Activated naive CD8-positive, alpha-beta T cell (primary cell): ENCODE data around the gene RPP14.
"Not testable (repeated sequence)": the region's sequence is repeated elsewhere in the genome, so short reads cannot be mapped to it uniquely, and the experiment has no call there.

Source experiments
- H3K27ac Mint-ChIP-seq: one replicate; pipeline ENCODE4 v1.8.0; 2021; ENCODE audit warnings: mixed read lengths
- H3K27me3 Mint-ChIP-seq: one replicate; pipeline ENCODE4 v1.8.0; 2021; ENCODE audit warnings: mixed read lengths
- H3K36me3 Mint-ChIP-seq: one replicate; pipeline ENCODE4 v1.8.0; 2021; ENCODE audit warnings: mixed read lengths
- H3K4me1 Mint-ChIP-seq: one replicate; pipeline ENCODE4 v1.8.0; 2021; ENCODE audit warnings: low read depth, mixed read lengths
- H3K4me3 Mint-ChIP-seq: one replicate; pipeline ENCODE4 v1.8.0; 2021; ENCODE audit warnings: mild to moderate bottlenecking, mixed read lengths
- H3K9me3 Mint-ChIP-seq: one replicate; pipeline ENCODE4 v1.8.0; 2021; ENCODE audit warnings: low read depth, mixed read lengths

RPP14 gene

GRCh38 chr3:58305882-58306711, at the start of gene RPP14, which contains the start of gene HTD2:
Gene RPP14, plus strand, starts transcription at chr3:58306245. Its CDS starts 4,085 bp downstream, at chr3:58310330.
Gene HTD2, plus strand, starts transcription at chr3:58306520. Its CDS starts 11,094 bp downstream, at chr3:58317614.
- Mint-ChIP-seq H3K4me1 (peaks cover 33% of the 10 kb centered on the region), H3K36me3 (peaks cover 4% of the 10 kb centered on the region), H3K27ac (peak within 1 kb of the TSS; percentile 99), H3K27me3 (peaks cover 8% of the 10 kb centered on the region), H3K4me3 (peak within 1 kb of the TSS; percentile 100), H3K9me3 (peaks cover 3% of the 10 kb centered on the region)

DNA sequence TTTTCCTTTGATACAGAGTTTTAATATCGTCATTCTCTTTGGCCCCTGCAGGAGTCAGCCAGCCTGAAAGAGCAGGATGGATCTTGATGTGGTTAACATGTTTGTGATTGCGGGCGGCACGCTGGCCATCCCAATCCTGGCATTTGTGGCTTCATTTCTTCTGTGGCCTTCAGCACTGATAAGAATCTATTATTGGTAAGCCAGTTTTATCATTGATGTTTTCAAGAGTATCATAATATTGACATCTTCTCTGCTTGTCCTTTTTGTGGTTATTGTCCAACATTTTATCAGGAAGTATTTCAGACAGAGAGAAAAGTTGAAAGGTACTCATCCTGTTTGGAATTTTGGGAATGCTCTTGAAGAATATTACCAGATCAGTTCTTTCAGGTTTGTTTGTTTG, 49.5 kb upstream of the RPP14 start:
- Mint-ChIP-seq H3K4me1 (peaks cover 2% of the 10 kb centered on the region), H3K27me3 (no peaks in the 10 kb centered on the region)

GRCh38 chr3:58258392-58259055, 47.5 kb upstream of the RPP14 start:
- no peak overlapping the region for H3K4me3 Mint-ChIP-seq
- H3K36me3 Mint-ChIP-seq = peaks cover 18% of the 10 kb centered on the region
- peaks cover 2% of the 10 kb centered on the region for H3K4me1 Mint-ChIP-seq
- H3K27ac Mint-ChIP-seq = no peak overlapping the region
- H3K9me3 Mint-ChIP-seq = no peaks in the 10 kb centered on the region
- no peaks in the 10 kb centered on the region for H3K27me3 Mint-ChIP-seq

More for the DNA sequence above, 49.5 kb upstream of the RPP14 start:
- Mint-ChIP-seq H3K4me3 (no peak overlapping the region), H3K9me3 (no peaks in the 10 kb centered on the region), H3K27ac (no peak overlapping the region), H3K36me3 (peaks cover 18% of the 10 kb centered on the region)

DNA sequence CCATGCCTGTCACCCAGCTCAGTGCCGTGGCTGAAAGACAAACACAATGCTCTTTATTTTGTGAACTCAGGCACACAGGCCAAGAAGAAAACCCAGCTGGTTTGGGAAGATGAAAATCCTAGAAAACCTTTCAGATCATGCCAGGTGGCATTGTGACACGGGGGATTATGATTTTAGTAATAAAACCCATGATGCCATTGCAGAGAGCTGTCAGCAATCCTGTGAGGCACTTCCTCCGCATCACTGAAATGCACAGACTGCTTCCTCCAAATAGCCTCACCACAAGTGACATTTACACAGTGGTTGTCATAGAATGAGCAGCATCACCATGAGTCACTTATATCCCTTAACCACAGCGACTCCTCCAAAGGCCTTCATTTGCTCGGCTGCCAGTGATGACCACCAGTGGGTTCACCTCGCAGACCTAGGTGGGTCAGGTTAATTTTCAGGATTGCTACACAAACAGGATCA, 45.7 kb upstream of the RPP14 start:
- peaks cover 2% of the 10 kb centered on the region for H3K4me1 Mint-ChIP-seq
- H3K27ac Mint-ChIP-seq = no peak overlapping the region
- peaks cover 18% of the 10 kb centered on the region for H3K36me3 Mint-ChIP-seq
- no peaks in the 10 kb centered on the region for H3K9me3 Mint-ChIP-seq
- H3K4me3 Mint-ChIP-seq = no peak overlapping the region
- no peaks in the 10 kb centered on the region for H3K27me3 Mint-ChIP-seq

GRCh38 chr3:58260733-58261132, 45.3 kb upstream of the RPP14 start:
- H3K4me3 Mint-ChIP-seq = no peak overlapping the region
- no peak overlapping the region for H3K27ac Mint-ChIP-seq
- H3K27me3 Mint-ChIP-seq = no peaks in the 10 kb centered on the region
- H3K9me3 Mint-ChIP-seq = no peaks in the 10 kb centered on the region
- H3K4me1 Mint-ChIP-seq = peaks cover 2% of the 10 kb centered on the region
- peaks cover 20% of the 10 kb centered on the region for H3K36me3 Mint-ChIP-seq

GRCh38 chr3:58261954-58262666, 43.9 kb upstream of the RPP14 start:
- H3K27me3 Mint-ChIP-seq = no peaks in the 10 kb centered on the region
- no peak overlapping the region for H3K4me3 Mint-ChIP-seq
- no peak overlapping the region for H3K27ac Mint-ChIP-seq
- peaks cover 15% of the 10 kb centered on the region for H3K36me3 Mint-ChIP-seq
- peaks cover 2% of the 10 kb centered on the region for H3K4me1 Mint-ChIP-seq
- no peaks in the 10 kb centered on the region for H3K9me3 Mint-ChIP-seq

GRCh38 chr3:58266577-58266976, 39.5 kb upstream of the RPP14 start:
- no peaks in the 10 kb centered on the region for H3K9me3 Mint-ChIP-seq
- peaks cover 14% of the 10 kb centered on the region for H3K36me3 Mint-ChIP-seq
- no peaks in the 10 kb centered on the region for H3K4me1 Mint-ChIP-seq
- no peaks in the 10 kb centered on the region for H3K27me3 Mint-ChIP-seq
- no peak overlapping the region for H3K4me3 Mint-ChIP-seq
- H3K27ac Mint-ChIP-seq = no peak overlapping the region

- not testable (repeated sequence) for H3K4me1 Mint-ChIP-seq, H3K27me3 Mint-ChIP-seq, H3K9me3 Mint-ChIP-seq, H3K4me3 Mint-ChIP-seq, H3K27ac Mint-ChIP-seq
- peaks cover 14% of the 10 kb centered on the region for H3K36me3 Mint-ChIP-seq
Measured at GRCh38 chr3:58267543-58267942, 38.5 kb upstream of the RPP14 start.

GRCh38 chr3:58269356-58269755, 36.7 kb upstream of the RPP14 start:
- H3K36me3 Mint-ChIP-seq = peaks cover 20% of the 10 kb centered on the region
- H3K4me3 Mint-ChIP-seq = no peak overlapping the region
- no peaks in the 10 kb centered on the region for H3K27me3 Mint-ChIP-seq
- H3K4me1 Mint-ChIP-seq = peaks cover 7% of the 10 kb centered on the region
- H3K27ac Mint-ChIP-seq = no peak overlapping the region
- H3K9me3 Mint-ChIP-seq = no peaks in the 10 kb centered on the region

- Mint-ChIP-seq H3K27me3 (no peaks in the 10 kb centered on the region), H3K4me3 (no peak overlapping the region), H3K9me3 (no peaks in the 10 kb centered on the region), H3K4me1 (peaks cover 7% of the 10 kb centered on the region), H3K27ac (no peak overlapping the region), H3K36me3 (peaks cover 25% of the 10 kb centered on the region)
Measured at GRCh38 chr3:58270485-58270884, 35.6 kb upstream of the RPP14 start.

DNA sequence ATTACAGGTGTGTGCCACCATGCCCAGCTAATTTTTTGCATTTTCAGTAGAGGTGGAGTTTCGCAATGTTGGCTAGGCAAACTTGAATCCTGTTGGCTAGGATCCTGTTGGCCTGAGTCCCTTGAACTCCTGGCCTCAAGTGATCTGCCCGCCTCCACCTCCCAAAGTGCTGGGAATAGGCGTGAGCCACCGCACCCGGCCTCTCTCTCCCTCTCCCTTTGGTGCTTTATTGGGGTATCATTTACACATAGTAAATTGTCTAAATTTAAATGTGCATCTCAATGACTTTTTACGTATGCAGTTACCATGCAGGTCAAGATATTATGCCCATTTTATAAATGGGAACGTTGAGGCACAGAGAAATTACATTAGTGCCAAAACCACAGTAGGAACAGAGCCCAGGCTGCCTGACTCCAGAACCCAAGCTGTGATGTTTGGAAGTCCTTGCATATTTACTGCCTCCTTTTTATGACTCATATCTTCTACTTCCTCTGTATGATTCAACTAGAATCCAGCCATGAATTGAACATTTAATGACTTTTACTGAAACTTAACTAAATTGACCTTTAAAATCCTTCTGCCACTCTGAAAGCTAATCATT, 34.0 kb upstream of the RPP14 start:
- no peaks in the 10 kb centered on the region for H3K9me3 Mint-ChIP-seq
- H3K4me1 Mint-ChIP-seq = peaks cover 7% of the 10 kb centered on the region
- H3K27ac Mint-ChIP-seq = peak overlapping the region; percentile 77
- no peak overlapping the region for H3K4me3 Mint-ChIP-seq
- no peaks in the 10 kb centered on the region for H3K27me3 Mint-ChIP-seq
- peaks cover 31% of the 10 kb centered on the region for H3K36me3 Mint-ChIP-seq

- H3K9me3 Mint-ChIP-seq = no peaks in the 10 kb centered on the region
- no peak overlapping the region for H3K4me3 Mint-ChIP-seq
Measured at GRCh38 chr3:58272891-58273290, 33.2 kb upstream of the RPP14 start.

GRCh38 chr3:58273362-58273761, 32.7 kb upstream of the RPP14 start:
- H3K4me3 Mint-ChIP-seq = not testable (repeated sequence)

More at GRCh38 chr3:58272891-58273290, 33.2 kb upstream of the RPP14 start:
- Mint-ChIP-seq H3K27me3 (no peaks in the 10 kb centered on the region), H3K4me1 (peaks cover 7% of the 10 kb centered on the region), H3K36me3 (peaks cover 34% of the 10 kb centered on the region), H3K27ac (no peak overlapping the region)

DNA sequence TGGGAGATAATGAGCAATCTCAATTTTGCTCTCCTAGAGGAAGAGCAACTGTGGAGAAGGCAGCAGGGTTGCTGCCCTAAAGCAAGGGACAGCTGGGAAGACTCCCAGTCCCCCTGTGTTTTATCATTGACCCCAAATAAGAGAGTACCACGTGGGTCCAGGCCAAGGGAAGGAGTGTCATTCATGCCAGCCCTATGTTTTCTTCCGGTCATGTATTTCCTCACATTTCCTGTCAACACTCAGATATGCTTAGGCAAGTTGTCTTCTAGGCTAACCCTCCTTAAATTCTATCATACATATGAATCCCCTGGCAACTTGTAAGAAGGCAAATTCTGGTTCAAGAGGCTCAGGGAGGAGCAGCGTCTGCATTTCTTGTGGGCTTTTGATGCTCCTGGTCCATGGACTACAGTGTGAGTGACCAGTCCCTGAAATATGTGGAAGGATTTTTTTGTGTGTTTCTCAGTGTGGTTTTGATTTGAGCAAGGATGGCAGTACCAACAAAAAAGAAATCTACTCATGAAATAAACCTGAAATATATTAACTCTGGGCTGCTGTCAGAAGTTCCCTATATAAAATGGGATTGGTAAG, 31.9 kb upstream of the RPP14 start:
- Mint-ChIP-seq H3K4me3 (no peak overlapping the region), H3K36me3 (peaks cover 32% of the 10 kb centered on the region)

More at GRCh38 chr3:58273362-58273761, 32.7 kb upstream of the RPP14 start:
- not testable (repeated sequence) for H3K9me3 Mint-ChIP-seq, H3K27ac Mint-ChIP-seq, H3K4me1 Mint-ChIP-seq, H3K27me3 Mint-ChIP-seq
- H3K36me3 Mint-ChIP-seq = peaks cover 31% of the 10 kb centered on the region

More for the DNA sequence above, 31.9 kb upstream of the RPP14 start:
- peaks cover 7% of the 10 kb centered on the region for H3K4me1 Mint-ChIP-seq
- no peak overlapping the region for H3K27ac Mint-ChIP-seq
- H3K9me3 Mint-ChIP-seq = no peaks in the 10 kb centered on the region
- H3K27me3 Mint-ChIP-seq = no peaks in the 10 kb centered on the region
